Gastrocnemius medialis (tissue), 4 donors: ENCODE measurements around the gene DPH2. TPM values are rescaled to one million over a fixed set of nuclear protein-coding genes. Genes with fewer than 3 reads are reported as not detected.

Source experiments
- ATAC-seq, 2 donors: fragments of 150-250 bp; one replicate each; pipeline ENCODE4 v1.9.1; 2016
- DNase-seq, 2 donors: peaks; one replicate each; pipeline ENCODE4 v3.0.0-alpha.2; 2019
- H3K27ac ChIP-seq, 4 donors: fragments of 200-600 bp; sonication (generic); 1 replicate in 1 of 4; 2 replicates in 3 of 4; pipeline ENCODE4 v1.5.1; 2016 to 2018; ENCODE audit warnings: mild to moderate bottlenecking in 2 of 4, moderate library complexity in 1 of 4
- H3K27me3 ChIP-seq, 3 donors: fragments of 200-600 bp; sonication (generic) in 2 of 3; 1 replicate in 1 of 3; 2 replicates in 2 of 3; pipeline versions ENCODE4 v1.5.1 to v1.6.0; 2016 to 2019; ENCODE audit warnings: mild to moderate bottlenecking in 1 of 3, moderate library complexity in 1 of 3
- H3K36me3 ChIP-seq, 2 donors: fragments of 200-600 bp; sonication (generic) in 1 of 2; one replicate each; pipeline ENCODE4 v1.5.1; 2017 to 2018
- H3K4me1 ChIP-seq, 2 donors: fragments of 200-600 bp; sonication (generic) in 1 of 2; one replicate each; pipeline ENCODE4 v1.5.1; 2016 to 2017; ENCODE audit warnings: mild to moderate bottlenecking in 2 of 2
- H3K4me3 ChIP-seq, 4 donors: fragments of 200-600 bp; sonication (generic) in 3 of 4; 1 replicate in 1 of 4; 2 replicates in 3 of 4; pipeline ENCODE4 v1.5.1; 2016 to 2019; ENCODE audit warnings: mild to moderate bottlenecking in 2 of 4
- H3K9me3 ChIP-seq, 3 donors: fragments of 200-600 bp; sonication (generic) in 2 of 3; 1 replicate in 1 of 3; 2 replicates in 2 of 3; pipeline ENCODE4 v1.5.1; 2016 to 2019
- POLR2A ChIP-seq, 2 donors: fragments of 450-650 bp; IDR thresholded peaks; one replicate each; pipeline ENCODE4 v1.6.1; 2017; ENCODE audit warnings: antibody characterized with exemption in 2 of 2, mild to moderate bottlenecking in 2 of 2, moderate library complexity in 2 of 2
- in situ Hi-C, 4 donors: fragments of 200-750 bp; cut with MboI; loops; one replicate each; pipeline versions ENCODE4 v1.15.0 to v1.8.0; 2017; ENCODE audit warnings: low sequenced_read_pairs in 4 of 4
- intact Hi-C: fragments of 100-400 bp; cut with DNase I; formaldehyde crosslinking; loops from one replicate; pipeline ENCODE4 v1.15.1; 2023; ENCODE audit warnings: low total_unique reads
- total RNA-seq, 4 donors: library from RNA; depleted of rRNA; stranded (reverse); fragments of >200 nt; gene quantifications; one replicate each; pipeline versions ENCODE4 v1.1.0 to v1.2.3, GENCODE V29; 2016
- TF ChIP-seq, protein P1 (sequence below), 5 experiments: fragments of 450-650 bp in 3 of 5; fragments of 200-600 bp in 2 of 5; sonication (generic) in 2 of 5; IDR thresholded peaks in 4 of 5; conservative IDR thresholded peaks in 1 of 5; 1 replicate in 4 of 5; 2 replicates in 1 of 5; pipeline ENCODE4 v1.5.1; 2016 to 2019; ENCODE audit warnings: antibody characterized with exemption in 5 of 5, mild to moderate bottlenecking in 3 of 5, moderate library complexity in 3 of 5

DPH2 gene, protein sequence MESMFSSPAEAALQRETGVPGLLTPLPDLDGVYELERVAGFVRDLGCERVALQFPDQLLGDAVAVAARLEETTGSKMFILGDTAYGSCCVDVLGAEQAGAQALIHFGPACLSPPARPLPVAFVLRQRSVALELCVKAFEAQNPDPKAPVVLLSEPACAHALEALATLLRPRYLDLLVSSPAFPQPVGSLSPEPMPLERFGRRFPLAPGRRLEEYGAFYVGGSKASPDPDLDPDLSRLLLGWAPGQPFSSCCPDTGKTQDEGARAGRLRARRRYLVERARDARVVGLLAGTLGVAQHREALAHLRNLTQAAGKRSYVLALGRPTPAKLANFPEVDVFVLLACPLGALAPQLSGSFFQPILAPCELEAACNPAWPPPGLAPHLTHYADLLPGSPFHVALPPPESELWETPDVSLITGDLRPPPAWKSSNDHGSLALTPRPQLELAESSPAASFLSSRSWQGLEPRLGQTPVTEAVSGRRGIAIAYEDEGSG
- 10 to 100 TPM; 53.1 to 68.3 (median 55.3) TPM for total RNA-seq

DNA sequence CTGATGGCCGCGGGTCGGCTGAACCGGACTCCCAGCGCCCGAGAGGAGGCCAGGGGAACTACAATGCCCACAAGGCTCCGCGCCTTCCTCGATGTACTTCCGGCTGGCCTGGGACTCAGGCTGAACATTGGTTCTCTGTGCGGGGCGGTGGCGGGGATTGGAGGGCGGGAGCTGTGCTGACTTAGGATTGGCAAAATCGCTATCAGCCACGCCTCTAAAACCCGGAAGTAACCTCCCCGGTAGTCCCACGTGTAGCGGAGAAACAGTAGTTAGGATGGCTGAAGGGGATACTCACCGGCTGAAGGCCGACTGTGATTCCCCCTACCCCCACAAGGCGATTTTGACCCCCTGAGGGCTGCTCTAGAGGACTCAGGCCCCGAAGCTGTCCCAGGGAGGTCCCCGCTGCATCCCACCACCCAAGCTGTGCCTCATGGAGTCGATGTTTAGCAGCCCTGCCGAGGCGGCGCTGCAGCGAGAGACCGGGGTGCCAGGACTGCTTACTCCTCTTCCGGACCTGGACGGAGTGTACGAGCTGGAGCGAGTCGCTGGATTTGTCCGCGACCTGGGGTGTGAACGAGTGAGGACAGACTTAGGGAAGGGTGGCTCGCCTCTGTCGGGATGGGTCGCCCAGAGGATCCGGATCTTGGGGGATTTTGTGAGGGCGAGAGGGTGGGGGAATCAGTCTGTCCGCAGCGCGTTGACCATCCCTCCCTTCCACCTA, at the start of gene DPH2:
TSS of gene DPH2 (plus strand) at position 265 of the 721 bp plus-strand sequence. CDS start at position 431, 166 bp downstream.
- peak; percentile 82 to 89 for ATAC-seq
- peak; percentile 56 to 69 for TF ChIP-seq POLR2A (IDR thresholded peaks at IDR 0.05)
- TF ChIP-seq, protein P1, sequence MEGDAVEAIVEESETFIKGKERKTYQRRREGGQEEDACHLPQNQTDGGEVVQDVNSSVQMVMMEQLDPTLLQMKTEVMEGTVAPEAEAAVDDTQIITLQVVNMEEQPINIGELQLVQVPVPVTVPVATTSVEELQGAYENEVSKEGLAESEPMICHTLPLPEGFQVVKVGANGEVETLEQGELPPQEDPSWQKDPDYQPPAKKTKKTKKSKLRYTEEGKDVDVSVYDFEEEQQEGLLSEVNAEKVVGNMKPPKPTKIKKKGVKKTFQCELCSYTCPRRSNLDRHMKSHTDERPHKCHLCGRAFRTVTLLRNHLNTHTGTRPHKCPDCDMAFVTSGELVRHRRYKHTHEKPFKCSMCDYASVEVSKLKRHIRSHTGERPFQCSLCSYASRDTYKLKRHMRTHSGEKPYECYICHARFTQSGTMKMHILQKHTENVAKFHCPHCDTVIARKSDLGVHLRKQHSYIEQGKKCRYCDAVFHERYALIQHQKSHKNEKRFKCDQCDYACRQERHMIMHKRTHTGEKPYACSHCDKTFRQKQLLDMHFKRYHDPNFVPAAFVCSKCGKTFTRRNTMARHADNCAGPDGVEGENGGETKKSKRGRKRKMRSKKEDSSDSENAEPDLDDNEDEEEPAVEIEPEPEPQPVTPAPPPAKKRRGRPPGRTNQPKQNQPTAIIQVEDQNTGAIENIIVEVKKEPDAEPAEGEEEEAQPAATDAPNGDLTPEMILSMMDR (IDR thresholded peaks at IDR 0.05 in 4 of 5, conservative IDR thresholded peaks at IDR 0.05 in 1 of 5) = peak in 3 of 5 experiments; percentile 8 to 45 (median 18)
- Histone ChIP-seq H3K27me3 (no peaks in the 10 kb centered on the region), H3K27ac (peak within 1 kb of the TSS; percentile 91 to 98 (median 96)), H3K4me3 (peak within 1 kb of the TSS; percentile 77 to 95 (median 88)), H3K36me3 (peaks cover 0 to 40% of the 10 kb centered on the region in 2 donors), H3K4me1 (peaks cover 21 to 39% of the 10 kb centered on the region in 2 donors), H3K9me3 (no peaks in the 10 kb centered on the region)
- peak; percentile 97 to 98 for DNase-seq
- intact Hi-C loops (loop anchor here (1.0 to 10.0 kb wide), 2 partner anchors 24 to 385 kb away; partner anchors contain the start of genes ERI3 and IPO13), in situ Hi-C loops (no loop called here)

DNA sequence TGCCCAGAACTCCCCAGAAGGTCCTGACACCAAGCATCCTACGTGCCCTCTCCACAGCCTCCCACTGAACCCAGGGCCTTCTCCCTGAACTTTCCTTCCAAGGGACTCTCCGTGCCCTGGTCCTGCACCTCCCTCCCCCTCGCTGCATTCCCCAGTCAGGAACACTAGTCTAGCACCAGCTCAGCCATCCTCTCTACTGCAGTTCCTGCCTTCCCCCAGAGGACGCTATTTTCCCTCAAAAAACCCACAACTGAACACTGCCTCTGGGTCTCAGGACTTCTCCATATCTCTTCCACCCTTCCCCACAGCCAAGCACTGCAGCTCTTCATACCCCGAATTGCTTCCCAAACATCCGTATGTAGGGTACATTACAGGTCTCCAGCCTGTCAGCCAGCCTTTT, 48.8 kb upstream of the DPH2 start:
- in situ Hi-C loops = loop anchor here in 1 of 4 donors (10.0 kb wide), 1 partner anchor 396 kb away; no protein-coding TSS in a partner anchor

DNA sequence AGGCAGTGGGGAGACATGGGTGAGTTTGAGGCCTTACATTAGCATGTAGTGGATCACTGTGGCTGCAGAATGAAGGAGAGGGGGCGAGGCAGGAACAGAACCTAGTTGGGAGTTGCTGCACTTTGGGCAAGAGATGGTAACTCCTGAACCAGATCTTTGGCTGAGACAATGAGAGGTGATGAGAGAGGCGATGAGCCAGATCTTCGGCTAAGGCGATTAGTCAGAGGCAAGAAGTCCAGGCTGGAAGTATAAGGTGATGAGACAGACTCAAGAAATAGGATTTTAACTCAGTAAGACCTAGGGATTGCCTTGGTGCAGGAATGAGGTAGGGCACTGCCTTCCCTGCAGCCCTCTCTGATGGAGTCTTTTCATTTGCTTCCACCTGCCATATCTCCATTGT, 45.3 kb upstream of the DPH2 start:
- Histone ChIP-seq H3K36me3 (peaks cover 0 to 21% of the 10 kb centered on the region in 2 donors), H3K27ac (no peak overlapping the region), H3K9me3 (no peaks in the 10 kb centered on the region), H3K4me1 (no peaks in the 10 kb centered on the region), H3K4me3 (no peak overlapping the region), H3K27me3 (no peaks in the 10 kb centered on the region)
- TF ChIP-seq, protein P1 (IDR thresholded peaks at IDR 0.05 in 4 of 5, conservative IDR thresholded peaks at IDR 0.05 in 1 of 5) = no peak
- TF ChIP-seq POLR2A (IDR thresholded peaks at IDR 0.05) = no peak
- intact Hi-C loops (no loop called here), in situ Hi-C loops (loop anchor here in 1 of 4 donors (10.0 kb wide), 1 partner anchor 400 kb away; no protein-coding TSS in a partner anchor)
- DNase-seq = no peak
- no peak for ATAC-seq

More for the DNA sequence above, 48.8 kb upstream of the DPH2 start:
- peaks cover 0 to 21% of the 10 kb centered on the region in 2 donors for H3K36me3 ChIP-seq
- H3K9me3 ChIP-seq = no peaks in the 10 kb centered on the region
- no peak overlapping the region for H3K4me3 ChIP-seq
- no peaks in the 10 kb centered on the region for H3K27me3 ChIP-seq
- intact Hi-C loops = no loop called here
- peaks cover 0 to 5% of the 10 kb centered on the region in 2 donors for H3K4me1 ChIP-seq
- DNase-seq = no peak
- ATAC-seq = no peak
- no peak overlapping the region for H3K27ac ChIP-seq
- TF ChIP-seq POLR2A (IDR thresholded peaks at IDR 0.05) = no peak
- TF ChIP-seq, protein P1 (IDR thresholded peaks at IDR 0.05 in 4 of 5, conservative IDR thresholded peaks at IDR 0.05 in 1 of 5) = no peak

DNA sequence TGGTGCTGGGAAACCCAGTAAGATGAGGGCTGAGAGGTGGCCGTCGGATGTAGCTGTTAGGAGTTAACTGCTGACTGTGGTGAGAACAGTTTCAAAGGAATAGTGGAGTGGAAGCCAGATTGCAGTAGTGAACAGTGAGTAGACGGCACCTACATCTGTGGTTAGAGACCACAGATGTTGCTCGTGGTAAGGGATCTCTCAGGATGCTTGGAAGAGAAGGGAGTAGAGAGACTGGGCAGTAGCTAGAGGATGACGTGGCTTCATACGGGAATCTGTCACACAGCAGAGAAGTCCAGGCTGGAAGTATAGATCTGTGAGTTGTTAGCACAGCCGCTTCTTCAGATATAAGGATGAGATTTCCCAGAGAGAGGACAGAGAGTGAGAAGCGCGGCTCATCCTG, 44.0 kb upstream of the DPH2 start:
- Histone ChIP-seq H3K27ac (no peak overlapping the region), H3K36me3 (peaks cover 0 to 27% of the 10 kb centered on the region in 2 donors), H3K27me3 (no peaks in the 10 kb centered on the region), H3K9me3 (no peaks in the 10 kb centered on the region), H3K4me3 (no peak overlapping the region), H3K4me1 (no peaks in the 10 kb centered on the region)
- TF ChIP-seq, protein P1 (IDR thresholded peaks at IDR 0.05 in 4 of 5, conservative IDR thresholded peaks at IDR 0.05 in 1 of 5) = no peak
- TF ChIP-seq POLR2A (IDR thresholded peaks at IDR 0.05) = no peak
- intact Hi-C loops (no loop called here), in situ Hi-C loops (loop anchor here in 3 of 4 donors (10.0 to 25.0 kb wide), 2 partner anchors 389 to 401 kb away; partner anchors contain the start of gene PTPRF (in 2 of the 3))
- DNase-seq (no peak), ATAC-seq (no peak)
